HEK293 (cell line): ENCODE data around the gene IQCH.

Source experiments
- CTCF ChIP-seq: fragments of 450-650 bp; formaldehyde crosslinking; IDR thresholded peaks from 2 replicates; pipeline ENCODE4 v1.5.1; 2016; ENCODE audit warnings: missing biosample characterization, missing genetic modification characterization
- EGR2 ChIP-seq: fragments of 450-650 bp; formaldehyde crosslinking; IDR thresholded peaks from 2 replicates; pipeline ENCODE4 v1.5.1; 2016; ENCODE audit warnings: low read depth, missing biosample characterization, missing genetic modification characterization
- REST ChIP-seq: fragments of 450-650 bp; formaldehyde crosslinking; IDR thresholded peaks from 2 replicates; pipeline ENCODE4 v1.5.1; 2016; ENCODE audit warnings: missing biosample characterization, missing genetic modification characterization
- ZNF350 ChIP-seq: fragments of 450-650 bp; formaldehyde crosslinking; IDR thresholded peaks from 2 replicates; pipeline ENCODE4 v1.5.0; 2017; ENCODE audit warnings: missing biosample characterization, mild to moderate bottlenecking, missing genetic modification characterization
- ZNF391 ChIP-seq: fragments of 450-650 bp; formaldehyde crosslinking; IDR thresholded peaks from 2 replicates; pipeline ENCODE4 v1.5.1; 2016; ENCODE audit warnings: low read depth, missing biosample characterization, missing genetic modification characterization, borderline replicate concordance

GRCh38 chr15:67382723-67383122 is 128.1 kb downstream of the IQCH start:
- TF ChIP-seq REST (no peak), EGR2 (tag by site-specific recombination) (no peak), ZNF350 (tag by site-specific recombination) (no peak), CTCF (tag by site-specific recombination) (no peak), ZNF391 (no peak)
